ENCODE measurements around the gene MZF1.
"Not testable (repeated sequence)": the region's sequence is repeated elsewhere in the genome, so short reads cannot be mapped to it uniquely, and the experiment has no call there.

Gene MZF1

GRCh38 chr19:58554494-58555368 is 18.4 kb downstream of the MZF1 start, which contains the start of gene CHMP2A:
Gene CHMP2A, minus strand, starts transcription at chr19:58555105. Its CDS starts 893 bp downstream, at chr19:58554212.
- DNase-seq, result no peak

- no peak for DNase-seq
These were observed 19.2 kb downstream of the MZF1 start for GRCh38 chr19:58553799-58554493.

- no peak for DNase-seq
These were observed 20.5 kb downstream of the MZF1 start for GRCh38 chr19:58552655-58553054.

- no peak for DNase-seq
These were observed 21.3 kb downstream of the MZF1 start for GRCh38 chr19:58551577-58552471.

- DNase-seq, result no peak
These were observed 22.0 kb downstream of the MZF1 start for GRCh38 chr19:58551123-58551497.

- DNase-seq, result no peak
These were observed 22.6 kb downstream of the MZF1 start for GRCh38 chr19:58550362-58551122.

GRCh38 chr19:58549664-58550361 is 23.3 kb downstream of the MZF1 start:
- no peak for DNase-seq

- DNase-seq, result no peak
These were observed 24.1 kb downstream of the MZF1 start for GRCh38 chr19:58548859-58549663.

GRCh38 chr19:58547323-58548312 is 25.5 kb downstream of the MZF1 start:
- DNase-seq, result no peak

- DNase-seq, result no peak
These were observed 27.1 kb downstream of the MZF1 start for GRCh38 chr19:58546019-58546530.

GRCh38 chr19:58545286-58546018 is 27.7 kb downstream of the MZF1 start:
- DNase-seq, result no peak

- DNase-seq, result no peak
These were observed 28.4 kb downstream of the MZF1 start for GRCh38 chr19:58544591-58545285.

- DNase-seq, result no peak
These were observed 29.1 kb downstream of the MZF1 start, which contains the start of gene TRIM28 for GRCh38 chr19:58543826-58544590. Gene TRIM28, plus strand, starts transcription at chr19:58544064. Its CDS starts 694 bp downstream, at chr19:58544758.

- DNase-seq, result not testable (repeated sequence)
These were observed 30.3 kb downstream of the MZF1 start for GRCh38 chr19:58542641-58543372.

GRCh38 chr19:58539169-58539559 is 34.0 kb downstream of the MZF1 start:
- DNase-seq, result not testable (repeated sequence)

All from NCI-H1092 (cell line).